ENCODE data around the gene MGMT. TPM values are rescaled to one million over a fixed set of nuclear protein-coding genes. Genes with fewer than 3 reads are reported as not detected.
A peak's percentile ranks its signal among the peaks of the same experiment; 100 is the strongest.

Gene MGMT
- total and polyA plus RNA-seq, 8 donors = 1.2 to 37.8 (median 21.3) TPM

GRCh38 chr10:129500617-129501339, 33.7 kb downstream of the MGMT start:
- peaks cover 5 to 17% (median 11%) of the 10 kb centered on the region in 4 donors for H3K4me1 ChIP-seq
- H3K27ac ChIP-seq = no peak overlapping the region
- no peak overlapping the region for H3K4me3 ChIP-seq
- TF ChIP-seq POLR2AphosphoS5 (IDR thresholded peaks at IDR 0.05) (no peak), CTCF (IDR thresholded peaks at IDR 0.05) (no peak), EP300 (IDR thresholded peaks at IDR 0.05) (no peak), POLR2A (IDR thresholded peaks at IDR 0.05) (no peak)
- peaks cover 0 to 14% (median 3%) of the 10 kb centered on the region in 4 donors for H3K36me3 ChIP-seq
- no peaks in the 10 kb centered on the region for H3K27me3 ChIP-seq
- intact Hi-C loops (cut with DNase I; ENCODE audit: low total_unique reads) = no loop called here
- no peaks in the 10 kb centered on the region for H3K9me3 ChIP-seq
- no peak for DNase-seq
- WGBS, 5 donors = 88 to 96% (median 92%) methylated on average over 9 of the region's 9 CpGs

GRCh38 chr10:129501652-129502436, 34.8 kb downstream of the MGMT start:
- peaks cover 5 to 19% (median 11%) of the 10 kb centered on the region in 4 donors for H3K4me1 ChIP-seq
- intact Hi-C loops (cut with DNase I; ENCODE audit: low total_unique reads) = no loop called here
- DNase-seq = peak; percentile 46 to 47
- no peak overlapping the region for H3K4me3 ChIP-seq
- H3K27me3 ChIP-seq = no peaks in the 10 kb centered on the region
- no peaks in the 10 kb centered on the region for H3K9me3 ChIP-seq
- WGBS, 5 donors = 67 to 80% (median 71%) methylated on average over 17 to 18 of the region's 18 CpGs
- no peak for TF ChIP-seq CTCF (IDR thresholded peaks at IDR 0.05)
- no peak for TF ChIP-seq POLR2A (IDR thresholded peaks at IDR 0.05)
- TF ChIP-seq EP300 (IDR thresholded peaks at IDR 0.05) = no peak
- TF ChIP-seq POLR2AphosphoS5 (IDR thresholded peaks at IDR 0.05) = no peak
- H3K27ac ChIP-seq = no peak overlapping the region
- peaks cover 0 to 12% (median 3%) of the 10 kb centered on the region in 4 donors for H3K36me3 ChIP-seq

GRCh38 chr10:129502448-129502847, 35.4 kb downstream of the MGMT start:
- Histone ChIP-seq H3K27ac (no peak overlapping the region), H3K36me3 (peaks cover 0 to 7% (median under 1%) of the 10 kb centered on the region in 4 donors), H3K4me3 (no peak overlapping the region), H3K4me1 (peaks cover 5 to 25% (median 14%) of the 10 kb centered on the region in 4 donors), H3K27me3 (no peaks in the 10 kb centered on the region), H3K9me3 (no peaks in the 10 kb centered on the region)
- DNase-seq = no peak
- intact Hi-C loops (cut with DNase I; ENCODE audit: low total_unique reads) = no loop called here
- no peak for TF ChIP-seq POLR2AphosphoS5 (IDR thresholded peaks at IDR 0.05)
- TF ChIP-seq CTCF (IDR thresholded peaks at IDR 0.05) = no peak
- no peak for TF ChIP-seq POLR2A (IDR thresholded peaks at IDR 0.05)
- TF ChIP-seq EP300 (IDR thresholded peaks at IDR 0.05) = no peak
- 68 to 89% (median 80%) methylated on average over 5 of the region's 5 CpGs for WGBS, 5 donors

GRCh38 chr10:129505500-129506075, 38.5 kb downstream of the MGMT start:
- no peaks in the 10 kb centered on the region for H3K27me3 ChIP-seq
- H3K4me1 ChIP-seq = peaks cover 5 to 31% (median 14%) of the 10 kb centered on the region in 4 donors
- no peak overlapping the region for H3K27ac ChIP-seq
- H3K36me3 ChIP-seq = no peaks in the 10 kb centered on the region
- WGBS, 5 donors = 37 to 70% (median 65%) methylated on average over 4 of the region's 4 CpGs
- no peak overlapping the region for H3K4me3 ChIP-seq
- TF ChIP-seq CTCF (IDR thresholded peaks at IDR 0.05) (no peak), POLR2AphosphoS5 (IDR thresholded peaks at IDR 0.05) (no peak), EP300 (IDR thresholded peaks at IDR 0.05) (no peak), POLR2A (IDR thresholded peaks at IDR 0.05) (no peak)
- peaks cover 0 to 5% (median 2%) of the 10 kb centered on the region in 4 donors for H3K9me3 ChIP-seq
- DNase-seq = no peak
- intact Hi-C loops (cut with DNase I; ENCODE audit: low total_unique reads) = no loop called here
